B cell (primary cell): ENCODE data around the gene NLRP2B. TPM values are rescaled to one million over a fixed set of nuclear protein-coding genes. Genes with fewer than 3 reads are reported as not detected.
"Not testable (repeated sequence)": the region's sequence is repeated elsewhere in the genome, so short reads cannot be mapped to it uniquely, and the experiment has no call there.

Experiments
- ATAC-seq: fragments of 200-7000 bp; cut with Tn5 transposase; one replicate; pipeline ENCODE4 v1.10.0; 2021; ENCODE audit warnings: low read depth, mild to moderate bottlenecking, moderate number of reproducible peaks, moderate library complexity
- CTCF ChIA-PET: fragments of 350-600 bp; sonication (Branson Sonifier 250); formaldehyde crosslinking; loops from one replicate; lab custom pipeline; 2021; ENCODE audit warnings: antibody characterized with exemption, inconsistent platforms; lab: Charles Lee
- POLR2A ChIA-PET: fragments of 350-600 bp; sonication (Branson Sonifier 250); formaldehyde crosslinking; loops from one replicate; lab custom pipeline; 2021; ENCODE audit warnings: antibody characterized with exemption; lab: Charles Lee
- DNase-seq: peaks from one replicate; pipeline ENCODE4 v3.0.0; 2013
- H2AFZ ChIP-seq: 2 replicates; pipeline ENCODE4 v1.6.1; 2012; ENCODE audit warnings: mild to moderate bottlenecking, low read depth, low read length; ENCODE audit not compliant: insufficient read depth, poor library complexity, severe bottlenecking
- H3K27ac ChIP-seq, 2 donors: 1 replicate in 1 of 2; 2 replicates in 1 of 2; pipeline ENCODE4 v1.5.1; 2012 to 2013; ENCODE audit warnings: low read length in 2 of 2, mild to moderate bottlenecking in 2 of 2, moderate library complexity in 1 of 2
- H3K27me3 ChIP-seq, 4 experiments: fragments of 200-600 bp in 1 of 4; sonication (generic) in 1 of 4; replicated peaks in 1 of 4; 1 replicate in 2 of 4; 2 replicates in 2 of 4; pipeline versions ENCODE4 v1.6.1 to v1.7.0; 2013 to 2016; ENCODE audit warnings: low read length in 3 of 4, mild to moderate bottlenecking in 2 of 4, mixed read lengths in 1 of 4, moderate library complexity in 1 of 4; ENCODE audit not compliant: insufficient read depth in 4 of 4, control insufficient read depth in 3 of 4; ENCODE audit errors: control extremely low read depth in 1 of 4
- H3K36me3 ChIP-seq, 2 experiments: replicated peaks in 1 of 2; 1 replicate in 1 of 2; 2 replicates in 1 of 2; pipeline versions ENCODE4 v1.6.1 to v1.7.1; 2013; ENCODE audit warnings: low read length in 1 of 2; ENCODE audit not compliant: insufficient read depth in 2 of 2, control insufficient read depth in 1 of 2; ENCODE audit errors: control extremely low read depth in 1 of 2, extremely low read depth in 1 of 2
- H3K4me1 ChIP-seq, 2 donors: fragments of 200-600 bp in 1 of 2; sonication (generic) in 1 of 2; 1 replicate in 1 of 2; 2 replicates in 1 of 2; pipeline versions ENCODE4 v1.5.1 to v1.6.1; 2013 to 2017; ENCODE audit warnings: low read length in 2 of 2; ENCODE audit not compliant: control insufficient read depth in 2 of 2, insufficient read depth in 2 of 2
- H3K4me2 ChIP-seq: replicated peaks from 2 replicates; pipeline ENCODE3; 2012; ENCODE audit warnings: mild to moderate bottlenecking, low read depth, low read length; ENCODE audit not compliant: poor library complexity, severe bottlenecking
- H3K4me3 ChIP-seq, 5 experiments: fragments of 200-600 bp in 1 of 5; sonication (generic) in 1 of 5; 1 replicate in 3 of 5; 2 replicates in 2 of 5; pipeline versions ENCODE4 v1.5.1 to v1.7.0; 2011 to 2016; ENCODE audit warnings: low read length in 4 of 5, mild to moderate bottlenecking in 4 of 5, low read depth in 2 of 5, control low read depth in 1 of 5, moderate library complexity in 1 of 5; ENCODE audit not compliant: insufficient read depth in 1 of 5; ENCODE audit errors: control extremely low read depth in 1 of 5, extremely low read depth in 1 of 5
- H3K79me2 ChIP-seq: fragments of 200-600 bp; sonication (generic); one replicate; pipeline ENCODE4 v1.6.0; 2016; ENCODE audit warnings: low read length; ENCODE audit not compliant: control insufficient read depth, insufficient read depth
- H3K9ac ChIP-seq: fragments of 200-600 bp; sonication (generic); 2 replicates; pipeline ENCODE4 v1.6.1; 2017; ENCODE audit warnings: mild to moderate bottlenecking, low read length, moderate library complexity
- H3K9me3 ChIP-seq, 3 donors: one replicate each; pipeline versions ENCODE4 v1.6.1 to v1.7.1; 2013; ENCODE audit warnings: low read length in 2 of 3; ENCODE audit not compliant: control insufficient read depth in 2 of 3, insufficient read depth in 1 of 3; ENCODE audit errors: control extremely low read depth in 1 of 3
- H4K20me1 ChIP-seq: 2 replicates; pipeline ENCODE4 v1.6.0; 2012; ENCODE audit warnings: mild to moderate bottlenecking, low read length; ENCODE audit not compliant: insufficient read depth, control insufficient read depth, poor library complexity, severe bottlenecking
- H3K27ac Mint-ChIP-seq: one replicate; pipeline ENCODE4 v1.8.0; 2021; ENCODE audit warnings: mixed read lengths
- H3K27me3 Mint-ChIP-seq: one replicate; pipeline ENCODE4 v1.8.0; 2021; ENCODE audit warnings: mixed read lengths
- H3K4me1 Mint-ChIP-seq: one replicate; pipeline ENCODE4 v1.8.0; 2021; ENCODE audit warnings: mixed read lengths
- H3K4me3 Mint-ChIP-seq: one replicate; pipeline ENCODE4 v1.8.0; 2021; ENCODE audit warnings: mixed read lengths
- H3K9me3 Mint-ChIP-seq: one replicate; pipeline ENCODE4 v1.8.0; 2022; ENCODE audit warnings: mixed read lengths; ENCODE audit not compliant: insufficient read depth
- CTCF ChIP-seq: fragments of 200-600 bp; IDR thresholded peaks from one replicate; pipeline ENCODE4 v1.8.0; 2022; ENCODE audit warnings: antibody characterized with exemption, mild to moderate bottlenecking
- EZH2 ChIP-seq: IDR thresholded peaks from 2 replicates; pipeline ENCODE4 v1.6.1; 2012; ENCODE audit warnings: borderline replicate concordance, low read depth, mild to moderate bottlenecking, moderate library complexity, low read length; ENCODE audit not compliant: insufficient read depth, poor library complexity, severe bottlenecking
- WGBS: methylation state at CpG from one replicate; pipeline ENCODE4 v1.1.5; 2013; ENCODE audit warnings: missing lambda C conversion rate; ENCODE audit not compliant: insufficient coverage; 5-methylcytosine and 5-hydroxymethylcytosine counted together
- intact Hi-C: fragments of 100-400 bp; cut with micrococcal nuclease; formaldehyde crosslinking; loops from one replicate; pipeline ENCODE4 v1.10.0; 2022
- polyA plus RNA-seq: library from polyadenylated mRNA; depleted of rRNA; stranded (reverse); fragments of >200 nt; gene quantifications from 2 replicates; pipeline ENCODE4 v1.2.3, GENCODE V29; 2012
- total RNA-seq, 2 donors: library from RNA; stranded (reverse); fragments of 120-200 nt in 1 of 2; gene quantifications; 1 replicate in 1 of 2; 2 replicates in 1 of 2; pipeline versions ENCODE4 v1.2.3 to v1.2.4, GENCODE V29; 2013 to 2022

NLRP2B gene
- total and polyA plus RNA-seq, 2 donors (not counting 1 experiment from before 2014, with no cell fraction given): 0.03 TPM; not detected in 1

GRCh38 chrX:57641338-57641737, 38.7 kb downstream of the NLRP2B start:
- H3K27ac ChIP-seq: no peak overlapping the region
- Mint-ChIP-seq H3K27ac (no peak overlapping the region), H3K9me3 (peaks cover 10% of the 10 kb centered on the region), H3K4me1 (no peaks in the 10 kb centered on the region), H3K4me3 (no peak overlapping the region), H3K27me3 (no peaks in the 10 kb centered on the region)
- ATAC-seq (no peak), DNase-seq (no peak)
- H3K9me3 ChIP-seq: peaks cover 0 to 6% (median 0%) of the 10 kb centered on the region in 3 donors
- no peak overlapping the region for H3K9ac ChIP-seq
- H3K27me3 ChIP-seq: no peaks in the 10 kb centered on the region
- no peaks in the 10 kb centered on the region for H4K20me1 ChIP-seq
- no peak overlapping the region for H2AFZ ChIP-seq
- TF ChIP-seq CTCF (no peak), EZH2 (no peak)
- WGBS: no CpG with 5 or more reads among the region's 2 CpGs
- no peaks in the 10 kb centered on the region for H3K36me3 ChIP-seq
- ChIA-PET POLR2A (no interaction called here), CTCF (no interaction called here)
- H3K4me1 ChIP-seq: no peaks in the 10 kb centered on the region
- intact Hi-C loops: no loop called here
- no peak overlapping the region for H3K4me3 ChIP-seq
- no peaks in the 10 kb centered on the region for H3K79me2 ChIP-seq
- no peak overlapping the region for H3K4me2 ChIP-seq

GRCh38 chrX:57640674-57641016, 39.4 kb downstream of the NLRP2B start:
- no peaks in the 10 kb centered on the region for H3K36me3 ChIP-seq
- TF ChIP-seq EZH2 (no peak), CTCF (no peak)
- DNase-seq: no peak
- H3K9ac ChIP-seq: no peak overlapping the region
- intact Hi-C loops: no loop called here
- peaks cover 0 to 6% (median 0%) of the 10 kb centered on the region in 3 donors for H3K9me3 ChIP-seq
- no peak overlapping the region for H3K4me3 ChIP-seq
- no peak overlapping the region for H3K4me2 ChIP-seq
- no peaks in the 10 kb centered on the region for H3K4me1 ChIP-seq
- H3K9me3 Mint-ChIP-seq: peaks cover 10% of the 10 kb centered on the region
- H3K4me3 Mint-ChIP-seq: no peak overlapping the region
- no peak overlapping the region for H3K27ac Mint-ChIP-seq
- no CpG with 5 or more reads among the region's 4 CpGs for WGBS
- no peak overlapping the region for H2AFZ ChIP-seq
- no peaks in the 10 kb centered on the region for H3K27me3 Mint-ChIP-seq
- POLR2A ChIA-PET: no interaction called here
- no peaks in the 10 kb centered on the region for H3K79me2 ChIP-seq
- H3K27ac ChIP-seq: no peak overlapping the region
- no peaks in the 10 kb centered on the region for H4K20me1 ChIP-seq
- no peak for ATAC-seq
- H3K27me3 ChIP-seq: no peaks in the 10 kb centered on the region
- CTCF ChIA-PET: no interaction called here
- H3K4me1 Mint-ChIP-seq: no peaks in the 10 kb centered on the region

GRCh38 chrX:57629438-57629837, 50.6 kb downstream of the NLRP2B start:
- H3K9ac ChIP-seq, DNase-seq, H3K36me3 ChIP-seq, ATAC-seq, H3K4me1 ChIP-seq, H3K9me3 Mint-ChIP-seq, CTCF ChIA-PET, H3K27me3 Mint-ChIP-seq, H3K27me3 ChIP-seq, H3K4me1 Mint-ChIP-seq, H3K27ac ChIP-seq, H3K9me3 ChIP-seq, intact Hi-C loops, H2AFZ ChIP-seq, H3K27ac Mint-ChIP-seq, H3K4me2 ChIP-seq, H4K20me1 ChIP-seq, H3K4me3 ChIP-seq, H3K79me2 ChIP-seq, POLR2A ChIA-PET, H3K4me3 Mint-ChIP-seq: not testable (repeated sequence)
- 97% methylated on average over 19 of the region's 20 CpGs for WGBS
